K562 (cell line): Measurements from ENCODE around the gene SYNGR1. TPM values are rescaled to one million over a fixed set of nuclear protein-coding genes. Genes with fewer than 3 reads are reported as not detected.

Source experiments
- ATAC-seq: fragments of 200-7000 bp; cut with Tn5 transposase; 3 replicates; pipeline ENCODE4 v1.9.1; 2020; ENCODE audit warnings: moderate library complexity
- BruUV-seq: library from RNA; stranded (reverse); fragments of 400-500 nt; replicated peaks from 2 replicates; lab custom pipeline; 2021; lab: Mats Ljungman, UMichigan
- CTCF ChIA-PET: fragments of 300-600 bp; formaldehyde crosslinking; extraction: SDS; loops from one replicate; lab custom pipeline; 2021; ENCODE audit warnings: low intra/inter-chr PET ratio; lab: Yijun Ruan, JAX
- POLR2A ChIA-PET: fragments of 300-600, 350-650 bp; sonication (Branson Sonifier 250); formaldehyde crosslinking; extraction: SDS; loops from one replicate; lab custom pipeline; 2021; ENCODE audit warnings: antibody characterized with exemption, inconsistent platforms; lab: Yijun Ruan, JAX
- DNase-seq, 4 experiments: peaks; one replicate each; pipeline versions ENCODE4 v3.0.0 to v3.0.0-alpha.2; 2011 to 2018; ENCODE audit warnings: low spot score in 3 of 4, mixed read lengths in 3 of 4; ENCODE audit errors: extremely low read depth in 1 of 4
- FAIRE-seq: peaks from 2 replicates; lab custom pipeline; 2011; peaks lifted over from hg19 to GRCh38; lab: Jason Lieb, UNC
- H2AFZ ChIP-seq: 2 replicates; pipeline ENCODE4 v1.6.0; 2011; ENCODE audit warnings: low read depth, low read length, control low read depth, inconsistent platforms
- H3K27ac ChIP-seq: fragments of 200-600 bp; 3 replicates; pipeline ENCODE4 v1.8.0; 2011; ENCODE audit warnings: low read depth, mild to moderate bottlenecking, control low read depth, inconsistent platforms, low read length, moderate library complexity, mixed read lengths; ENCODE audit errors: extremely low read depth
- H3K27me3 ChIP-seq, 2 experiments: fragments of 300-600 bp in 1 of 2; 2 replicates in 1 of 2; 3 replicates in 1 of 2; pipeline versions ENCODE4 v1.6.0 to v1.8.0; 2011; ENCODE audit warnings: inconsistent platforms in 2 of 2, low read length in 2 of 2, mild to moderate bottlenecking in 1 of 2, mixed read lengths in 1 of 2, moderate library complexity in 1 of 2; ENCODE audit not compliant: control insufficient read depth in 2 of 2, insufficient read depth in 2 of 2
- H3K36me3 ChIP-seq: fragments of 300-600 bp; 3 replicates; pipeline ENCODE4 v1.8.0; 2011; ENCODE audit warnings: mild to moderate bottlenecking, low read length, inconsistent platforms; ENCODE audit not compliant: control insufficient read depth, insufficient read depth
- H3K4me1 ChIP-seq, 2 experiments: fragments of 200-600 bp in 1 of 2; replicated peaks in 1 of 2; 2 replicates in 1 of 2; 3 replicates in 1 of 2; pipeline versions ENCODE4 v1.5.1 to v1.8.0; 2011; ENCODE audit warnings: inconsistent platforms in 2 of 2, low read length in 2 of 2, mild to moderate bottlenecking in 1 of 2, mixed read lengths in 1 of 2, moderate library complexity in 1 of 2; ENCODE audit not compliant: control insufficient read depth in 2 of 2, insufficient read depth in 2 of 2
- H3K4me2 ChIP-seq: 2 replicates; pipeline ENCODE4 v1.6.1; 2011; ENCODE audit warnings: low read length, control low read depth, inconsistent platforms, mixed read lengths; ENCODE audit not compliant: insufficient read depth
- H3K4me3 ChIP-seq: fragments of 200-600 bp; sonication (generic), shearing (Covaris generic); 2 replicates; pipeline ENCODE4 v1.5.1; 2016; ENCODE audit warnings: control low read depth, inconsistent platforms
- H3K79me2 ChIP-seq: fragments of 200-600 bp; 3 replicates; pipeline ENCODE4 v1.8.0; 2011; ENCODE audit warnings: low read length, inconsistent platforms; ENCODE audit not compliant: control insufficient read depth, insufficient read depth
- H3K9ac ChIP-seq, 2 experiments: 2 replicates each; pipeline versions ENCODE4 v1.6.0 to v1.6.1; 2011; ENCODE audit warnings: low read depth in 2 of 2, low read length in 2 of 2, control low read depth in 1 of 2, inconsistent platforms in 1 of 2, mild to moderate bottlenecking in 1 of 2, mixed read lengths in 1 of 2; ENCODE audit not compliant: insufficient read depth in 1 of 2
- H3K9me1 ChIP-seq: one replicate; pipeline ENCODE4 v1.6.0; 2011; ENCODE audit warnings: inconsistent platforms, mild to moderate bottlenecking, low read length, moderate library complexity; ENCODE audit not compliant: control insufficient read depth, insufficient read depth
- H3K9me3 ChIP-seq: replicated peaks from 2 replicates; pipeline ENCODE4 v1.5.1; 2011; ENCODE audit warnings: low read depth, low read length, inconsistent platforms; ENCODE audit not compliant: control insufficient read depth, insufficient read depth
- H4K20me1 ChIP-seq: replicated peaks from 2 replicates; pipeline ENCODE4 v1.6.1; 2011; ENCODE audit warnings: low read length, inconsistent platforms, mixed read lengths; ENCODE audit not compliant: control insufficient read depth, insufficient read depth
- ARID1B ChIP-seq: fragments of 450-650 bp; IDR thresholded peaks from 2 replicates; pipeline ENCODE4 v1.6.1; 2016; ENCODE audit warnings: antibody characterized with exemption, mild to moderate bottlenecking, inconsistent platforms
- BCOR ChIP-seq: fragments of 450-650 bp; IDR thresholded peaks from 2 replicates; pipeline ENCODE4 v1.6.1; 2016
- CCAR2 ChIP-seq: fragments of 200-400 bp; formaldehyde crosslinking; IDR thresholded peaks from 2 replicates; pipeline ENCODE4 v1.6.1; 2017; ENCODE audit warnings: mild to moderate bottlenecking, low read depth, low read length
- COPS2 ChIP-seq: fragments of 450-650 bp; conservative IDR thresholded peaks from 2 replicates; pipeline ENCODE4 v1.6.1; 2016; ENCODE audit warnings: mild to moderate bottlenecking, moderate library complexity
- DNMT1 ChIP-seq: fragments of 450-650 bp; IDR thresholded peaks from 2 replicates; pipeline ENCODE4 v1.6.1; 2016; ENCODE audit warnings: antibody characterized with exemption, mild to moderate bottlenecking
- HOMEZ ChIP-seq: fragments of 250-450 bp; sonication (Bioruptor Pico); IDR thresholded peaks from 2 replicates; pipeline ENCODE4 v1.4.0; 2020; ENCODE audit warnings: mild to moderate bottlenecking, moderate library complexity
- LARP7 ChIP-seq: fragments of 450-650 bp; IDR thresholded peaks from 2 replicates; pipeline ENCODE4 v1.6.1; 2016
- XRCC3 ChIP-seq: fragments of 450-650 bp; IDR thresholded peaks from 2 replicates; pipeline ENCODE4 v1.6.1; 2017; ENCODE audit warnings: mild to moderate bottlenecking, moderate library complexity
- YY1 ChIP-seq, 3 experiments: IDR thresholded peaks; 2 replicates each; pipeline ENCODE4 v1.6.1; 2011; ENCODE audit warnings: low read length in 2 of 3, mild to moderate bottlenecking in 2 of 3, moderate library complexity in 2 of 3, borderline replicate concordance in 1 of 3, control low read depth in 1 of 3, low read depth in 1 of 3; ENCODE audit not compliant: insufficient read depth in 3 of 3, insufficient replicate concordance in 2 of 3, control insufficient read depth in 1 of 3, insufficient read length in 1 of 3; ENCODE audit errors: extremely low read depth in 1 of 3
- ZNF316 ChIP-seq: fragments of 450-650 bp; IDR thresholded peaks from 2 replicates; pipeline ENCODE4 v1.6.1; 2016
- WGBS: fragments of 100-300 bp; shearing (Covaris generic); methylation state at CpG from one replicate; pipeline ENCODE4 v1.1.6; 2016; ENCODE audit warnings: low coverage, mixed read lengths; ENCODE audit not compliant: insufficient coverage; ENCODE audit errors: missing lambda C conversion rate; 5-methylcytosine and 5-hydroxymethylcytosine counted together
- in situ Hi-C: fragments of 300-500 bp; cut with MboI; formaldehyde crosslinking; loops from 4 replicates; pipeline ENCODE4 v1.15.0; 2018; ENCODE audit warnings: inconsistent platforms, mixed read lengths
- intact Hi-C: fragments of 100-400 bp; cut with micrococcal nuclease; formaldehyde crosslinking; loops from 2 replicates; pipeline ENCODE4 v1.14.2; 2022
- polyA plus RNA-seq, 8 experiments: library from polyadenylated mRNA; depleted of rRNA in 4 of 8; stranded (reverse) in 5 of 8; unstranded in 3 of 8; fragments of >200 nt; fragmentation: Nextera tagmentation in 2 of 8; fragmentation: Illumina TruSeq in 1 of 8; extraction: Ambion mirVana in 2 of 8; extraction: Trizol in 1 of 8; gene quantifications; 2 replicates each; pipeline versions ENCODE4 v1.2.1 to v1.2.3, GENCODE V29; 2011 to 2014; ENCODE audit warnings: inconsistent platforms in 1 of 8, missing spikeins in 1 of 8
- total RNA-seq, 7 experiments: library from RNA; depleted of rRNA in 6 of 7; stranded (reverse); fragments of >200 nt in 6 of 7; fragmentation: Illumina TruSeq in 2 of 7; extraction: Trizol in 2 of 7; gene quantifications; 2 replicates each; pipeline versions ENCODE4 v1.2.1 to v1.2.3, GENCODE V29; 2011 to 2021; ENCODE audit warnings: low replicate concordance in 1 of 7
- TF ChIP-seq, protein P1 (sequence below): sonication (generic); formaldehyde crosslinking; IDR thresholded peaks from 2 replicates; pipeline ENCODE4 v1.8.0; 2023; ENCODE audit warnings: missing genetic modification reagents, mild to moderate bottlenecking, borderline replicate concordance

Gene SYNGR1
- total and polyA plus RNA-seq, 9 of the 15 experiments (the other 6 are each of a cell fraction or from before 2014, with no cell fraction given), result 1.8 to 15.9 (median 5.5) TPM

DNA sequence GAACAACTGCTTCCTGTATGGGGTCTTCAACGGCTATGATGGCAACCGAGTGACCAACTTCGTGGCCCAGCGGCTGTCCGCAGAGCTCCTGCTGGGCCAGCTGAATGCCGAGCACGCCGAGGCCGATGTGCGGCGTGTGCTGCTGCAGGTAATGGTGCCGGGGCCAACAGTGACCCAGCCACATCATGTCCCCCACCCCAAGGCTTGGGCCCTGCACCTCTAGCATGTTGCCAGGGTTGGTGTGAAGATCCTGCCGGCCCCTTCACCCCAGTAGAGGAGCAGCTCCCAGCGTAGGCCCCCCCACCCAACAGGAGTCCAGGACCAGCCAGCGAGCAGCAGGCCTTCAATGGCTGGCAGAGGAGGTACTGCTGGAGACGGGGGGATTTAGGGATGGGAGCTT, 65.7 kb downstream of the SYNGR1 start:
- ChIA-PET POLR2A (interaction anchor here (1.0 to 1.2 kb wide), 2 partner anchors 18 to 96 kb away, joined by 3 read pairs; partner anchors contain the start of gene RPL3), CTCF (no interaction called here)
- 0 out of 4 replicates have a peak overlapping the region, but pooled peaks of 1 of the 2 experiments have one; percentile 52 for H3K9ac ChIP-seq
- H3K27me3 ChIP-seq, result no peaks in the 10 kb centered on the region
- no peak overlapping the region for H2AFZ ChIP-seq
- WGBS, result 97% methylated on average over 6 of the region's 16 CpGs
- H3K9me3 ChIP-seq, result no peaks in the 10 kb centered on the region
- no peak overlapping the region for H3K4me2 ChIP-seq
- intact Hi-C loops (no loop called here), in situ Hi-C loops (no loop called here)
- DNase-seq (no peak), FAIRE-seq (no peak), ATAC-seq (no peak)
- no peak overlapping the region for H3K27ac ChIP-seq
- TF ChIP-seq BCOR (no peak), XRCC3 (no peak), DNMT1 (no peak), ZNF316 (no peak), ARID1B (no peak), LARP7 (no peak), HOMEZ (no peak), COPS2 (no peak), YY1 (IDR thresholded peaks at IDR 0.05; ENCODE audit: borderline replicate concordance in 1 of 3, control insufficient read depth in 1 of 3, extremely low read depth in 1 of 3, insufficient read depth in 3 of 3, insufficient read length in 1 of 3, insufficient replicate concordance in 2 of 3, low read depth in 1 of 3, low read length in 2 of 3) (no peak), CCAR2 (no peak)
- TF ChIP-seq, protein P1, sequence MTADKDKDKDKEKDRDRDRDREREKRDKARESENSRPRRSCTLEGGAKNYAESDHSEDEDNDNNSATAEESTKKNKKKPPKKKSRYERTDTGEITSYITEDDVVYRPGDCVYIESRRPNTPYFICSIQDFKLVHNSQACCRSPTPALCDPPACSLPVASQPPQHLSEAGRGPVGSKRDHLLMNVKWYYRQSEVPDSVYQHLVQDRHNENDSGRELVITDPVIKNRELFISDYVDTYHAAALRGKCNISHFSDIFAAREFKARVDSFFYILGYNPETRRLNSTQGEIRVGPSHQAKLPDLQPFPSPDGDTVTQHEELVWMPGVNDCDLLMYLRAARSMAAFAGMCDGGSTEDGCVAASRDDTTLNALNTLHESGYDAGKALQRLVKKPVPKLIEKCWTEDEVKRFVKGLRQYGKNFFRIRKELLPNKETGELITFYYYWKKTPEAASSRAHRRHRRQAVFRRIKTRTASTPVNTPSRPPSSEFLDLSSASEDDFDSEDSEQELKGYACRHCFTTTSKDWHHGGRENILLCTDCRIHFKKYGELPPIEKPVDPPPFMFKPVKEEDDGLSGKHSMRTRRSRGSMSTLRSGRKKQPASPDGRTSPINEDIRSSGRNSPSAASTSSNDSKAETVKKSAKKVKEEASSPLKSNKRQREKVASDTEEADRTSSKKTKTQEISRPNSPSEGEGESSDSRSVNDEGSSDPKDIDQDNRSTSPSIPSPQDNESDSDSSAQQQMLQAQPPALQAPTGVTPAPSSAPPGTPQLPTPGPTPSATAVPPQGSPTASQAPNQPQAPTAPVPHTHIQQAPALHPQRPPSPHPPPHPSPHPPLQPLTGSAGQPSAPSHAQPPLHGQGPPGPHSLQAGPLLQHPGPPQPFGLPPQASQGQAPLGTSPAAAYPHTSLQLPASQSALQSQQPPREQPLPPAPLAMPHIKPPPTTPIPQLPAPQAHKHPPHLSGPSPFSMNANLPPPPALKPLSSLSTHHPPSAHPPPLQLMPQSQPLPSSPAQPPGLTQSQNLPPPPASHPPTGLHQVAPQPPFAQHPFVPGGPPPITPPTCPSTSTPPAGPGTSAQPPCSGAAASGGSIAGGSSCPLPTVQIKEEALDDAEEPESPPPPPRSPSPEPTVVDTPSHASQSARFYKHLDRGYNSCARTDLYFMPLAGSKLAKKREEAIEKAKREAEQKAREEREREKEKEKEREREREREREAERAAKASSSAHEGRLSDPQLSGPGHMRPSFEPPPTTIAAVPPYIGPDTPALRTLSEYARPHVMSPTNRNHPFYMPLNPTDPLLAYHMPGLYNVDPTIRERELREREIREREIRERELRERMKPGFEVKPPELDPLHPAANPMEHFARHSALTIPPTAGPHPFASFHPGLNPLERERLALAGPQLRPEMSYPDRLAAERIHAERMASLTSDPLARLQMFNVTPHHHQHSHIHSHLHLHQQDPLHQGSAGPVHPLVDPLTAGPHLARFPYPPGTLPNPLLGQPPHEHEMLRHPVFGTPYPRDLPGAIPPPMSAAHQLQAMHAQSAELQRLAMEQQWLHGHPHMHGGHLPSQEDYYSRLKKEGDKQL (CRISPR knock-in tag), result no peak
- H3K36me3 ChIP-seq, result peaks cover 49% of the 10 kb centered on the region; the same call in 2 of the 3 replicates
- BruUV-seq, result no TSS peak
- H3K9me1 ChIP-seq, result no peaks in the 10 kb centered on the region
- peaks cover 4% of the 10 kb centered on the region; the same call in 2 of the 3 replicates for H3K79me2 ChIP-seq
- no peaks in the 10 kb centered on the region for H4K20me1 ChIP-seq
- peaks cover 0 to 5% of the 10 kb centered on the region in 2 experiments; a peak in 1 of 5 replicates for H3K4me1 ChIP-seq
- H3K4me3 ChIP-seq, result no peak overlapping the region
